ENCODE measurements around the gene MAP2. TPM values are rescaled to one million over a fixed set of nuclear protein-coding genes. Genes with fewer than 3 reads are reported as not detected.

The MAP2 gene
- total RNA-seq, 1 donor from 2014 or later: 6.9 TPM

GRCh38 chr2:209600341-209601171 is 176.7 kb downstream of the MAP2 start:
- no peak overlapping the region for H3K4me3 Mint-ChIP-seq
- H3K27me3 Mint-ChIP-seq (ENCODE audit: low read depth): no peaks in the 10 kb centered on the region
- H3K27ac Mint-ChIP-seq: no peak overlapping the region
- H3K9me3 Mint-ChIP-seq: peaks cover 4% of the 10 kb centered on the region
- no peaks in the 10 kb centered on the region for H3K4me1 Mint-ChIP-seq
- no peak for DNase-seq (ENCODE audit: low spot score in 2 of 2, unreplicated experiment in 2 of 2)
- no peak for TF ChIP-seq CTCF (IDR thresholded peaks at IDR 0.05; ENCODE audit: unreplicated experiment)
- H3K36me3 Mint-ChIP-seq: peaks cover 1% of the 10 kb centered on the region

- H3K4me1 Mint-ChIP-seq: no peaks in the 10 kb centered on the region
- peaks cover 1% of the 10 kb centered on the region for H3K36me3 Mint-ChIP-seq
- no peak for TF ChIP-seq CTCF (IDR thresholded peaks at IDR 0.05; ENCODE audit: unreplicated experiment)
- no peak for DNase-seq (ENCODE audit: low spot score in 2 of 2, unreplicated experiment in 2 of 2)
- peaks cover 4% of the 10 kb centered on the region for H3K9me3 Mint-ChIP-seq
- H3K4me3 Mint-ChIP-seq: no peak overlapping the region
- no peak overlapping the region for H3K27ac Mint-ChIP-seq
- no peaks in the 10 kb centered on the region for H3K27me3 Mint-ChIP-seq (ENCODE audit: low read depth)
Measured at GRCh38 chr2:209601497-209601896, 177.7 kb downstream of the MAP2 start.

GRCh38 chr2:209602259-209602658 is 178.4 kb downstream of the MAP2 start:
- Mint-ChIP-seq H3K27ac (no peak overlapping the region), H3K4me1 (no peaks in the 10 kb centered on the region), H3K36me3 (peaks cover 1% of the 10 kb centered on the region), H3K27me3 (ENCODE audit: low read depth) (no peaks in the 10 kb centered on the region), H3K9me3 (peaks cover 4% of the 10 kb centered on the region), H3K4me3 (no peak overlapping the region)
- TF ChIP-seq CTCF (IDR thresholded peaks at IDR 0.05; ENCODE audit: unreplicated experiment): no peak
- DNase-seq (ENCODE audit: low spot score in 2 of 2, unreplicated experiment in 2 of 2): no peak

- Mint-ChIP-seq H3K27ac (no peak overlapping the region), H3K36me3 (no peaks in the 10 kb centered on the region), H3K4me1 (peaks cover under 1% of the 10 kb centered on the region), H3K27me3 (ENCODE audit: low read depth) (no peaks in the 10 kb centered on the region), H3K9me3 (peaks cover 5% of the 10 kb centered on the region), H3K4me3 (no peak overlapping the region)
- no peak for TF ChIP-seq CTCF (IDR thresholded peaks at IDR 0.05; ENCODE audit: unreplicated experiment)
- no peak for DNase-seq (ENCODE audit: low spot score in 2 of 2, unreplicated experiment in 2 of 2)
Measured at GRCh38 chr2:209609531-209609930, 185.7 kb downstream of the MAP2 start.

GRCh38 chr2:209610631-209611030 is 186.8 kb downstream of the MAP2 start:
- Mint-ChIP-seq H3K27me3 (ENCODE audit: low read depth) (no peaks in the 10 kb centered on the region), H3K4me1 (peaks cover 8% of the 10 kb centered on the region), H3K4me3 (no peak overlapping the region), H3K9me3 (peaks cover 12% of the 10 kb centered on the region), H3K36me3 (peaks cover under 1% of the 10 kb centered on the region), H3K27ac (no peak overlapping the region)
- DNase-seq (ENCODE audit: low spot score in 2 of 2, unreplicated experiment in 2 of 2): no peak
- TF ChIP-seq CTCF (IDR thresholded peaks at IDR 0.05; ENCODE audit: unreplicated experiment): no peak
